ENCODE data around the gene IFI44.

- TF ChIP-seq CTCF (conservative IDR thresholded peaks at IDR 0.05 in 1 of 2, IDR thresholded peaks at IDR 0.05 in 1 of 2; ENCODE audit: low read depth in 1 of 2, low read length in 2 of 2) (no peak), EZH2 (IDR thresholded peaks at IDR 0.05; ENCODE audit: low read length, missing control alignments) (no peak)
These were observed 14.3 kb downstream of the IFI44 start for GRCh38 chr1:78663923-78664322.
